Activated CD4-positive, alpha-beta T cell treated with anti-CD3 and anti-CD28 coated beads, Interleukin-2, amount 50 U/mL, for 48 hours (primary cell): Measurements from ENCODE around the gene HLA-DPA1.
"Not testable (repeated sequence)": the region's sequence is repeated elsewhere in the genome, so short reads cannot be mapped to it uniquely, and the experiment has no call there.

Source experiments
- DNase-seq, 2 experiments: peaks; one replicate each; pipeline ENCODE4 v3.0.0-alpha.2; 2020

The HLA-DPA1 gene

DNA sequence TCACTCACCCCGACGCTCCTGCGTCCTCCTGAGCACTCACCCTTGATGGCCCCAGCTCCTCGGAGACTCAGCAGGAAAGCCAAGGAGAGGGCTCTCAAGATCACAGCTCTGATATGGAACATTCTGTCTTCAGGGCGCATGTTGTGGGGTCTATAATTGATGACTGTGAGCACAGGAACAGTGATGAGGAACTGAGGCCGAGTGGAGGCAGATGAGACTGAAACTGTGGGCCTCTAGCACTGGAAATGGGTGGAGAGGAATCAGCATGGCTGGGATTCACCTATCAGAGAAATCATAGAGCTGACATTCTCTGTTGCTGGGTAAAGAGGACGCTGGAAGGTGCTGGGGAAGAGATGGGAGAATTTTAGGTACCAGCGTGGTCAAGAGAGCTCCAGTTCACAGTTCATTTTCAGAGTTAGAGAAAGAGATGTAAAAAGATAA lies at the start of gene HLA-DPA1:
HLA-DPA1 (minus strand) TSS at position 219 of the 441 bp plus-strand sequence.
- DNase-seq, result peak; percentile 33 to 47

- DNase-seq, result no peak
These were observed 49.7 kb upstream of the HLA-DPA1 start for GRCh38 chr6:33123181-33123580.

GRCh38 chr6:33120001-33120400 lies 46.6 kb upstream of the HLA-DPA1 start:
- DNase-seq, result no peak

DNA sequence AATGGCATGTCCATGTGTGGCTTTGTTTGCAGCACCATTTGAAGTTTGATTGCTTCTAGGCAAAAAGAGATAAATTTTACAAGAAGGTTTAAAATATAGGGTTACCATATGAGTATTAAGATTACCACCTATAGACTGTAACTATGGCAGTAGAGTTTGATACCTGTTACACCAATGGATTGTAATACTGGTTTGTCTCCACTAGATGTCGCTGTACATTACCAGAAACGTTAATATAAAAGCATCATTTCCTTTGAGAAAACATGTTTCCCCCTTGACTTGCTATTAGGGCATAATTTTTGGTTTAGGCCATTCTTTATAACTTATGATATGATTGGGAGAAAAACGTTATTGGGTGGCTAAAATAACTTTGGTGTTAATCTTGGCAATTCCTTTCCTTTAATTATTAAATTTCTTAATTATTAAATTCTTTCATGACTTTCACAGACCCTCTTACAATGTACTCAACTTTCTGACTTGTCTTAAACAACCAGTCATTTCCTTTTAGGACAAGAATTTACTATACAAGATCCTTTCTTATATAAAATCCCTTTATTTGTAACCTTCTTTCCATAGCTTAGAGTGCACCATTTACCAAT lies 45.2 kb upstream of the HLA-DPA1 start:
- DNase-seq, result no peak

DNA sequence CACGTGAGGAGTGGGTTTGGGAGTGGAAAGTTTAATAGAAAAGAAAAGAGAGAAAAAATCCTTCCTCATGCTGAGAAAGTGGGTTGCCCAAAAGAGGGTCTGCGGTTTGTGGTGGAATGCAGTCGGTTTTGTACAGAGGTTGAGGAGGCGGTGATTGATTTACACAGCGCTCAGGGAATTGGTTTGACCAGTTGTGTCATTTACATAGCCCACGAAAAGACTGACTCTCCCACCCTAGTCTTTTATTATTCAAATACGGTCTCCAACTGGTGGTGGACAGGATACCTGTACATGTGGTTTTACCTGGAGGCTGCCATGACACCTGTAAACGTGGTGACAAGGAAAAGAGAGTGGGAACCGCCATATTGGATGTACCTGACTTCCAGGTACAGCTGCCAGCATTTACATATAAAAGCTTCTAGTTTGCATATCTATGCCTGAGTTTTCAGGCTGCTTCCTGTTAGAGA lies 44.4 kb upstream of the HLA-DPA1 start:
- DNase-seq, result no peak

GRCh38 chr6:33116841-33117711 lies 43.6 kb upstream of the HLA-DPA1 start:
- no peak for DNase-seq

- no peak for DNase-seq
These were observed 43.0 kb upstream of the HLA-DPA1 start for GRCh38 chr6:33116417-33116816.

- no peak for DNase-seq
These were observed 41.0 kb upstream of the HLA-DPA1 start for GRCh38 chr6:33114406-33114805.

GRCh38 chr6:33113755-33114154 lies 40.3 kb upstream of the HLA-DPA1 start:
- DNase-seq, result no peak

DNA sequence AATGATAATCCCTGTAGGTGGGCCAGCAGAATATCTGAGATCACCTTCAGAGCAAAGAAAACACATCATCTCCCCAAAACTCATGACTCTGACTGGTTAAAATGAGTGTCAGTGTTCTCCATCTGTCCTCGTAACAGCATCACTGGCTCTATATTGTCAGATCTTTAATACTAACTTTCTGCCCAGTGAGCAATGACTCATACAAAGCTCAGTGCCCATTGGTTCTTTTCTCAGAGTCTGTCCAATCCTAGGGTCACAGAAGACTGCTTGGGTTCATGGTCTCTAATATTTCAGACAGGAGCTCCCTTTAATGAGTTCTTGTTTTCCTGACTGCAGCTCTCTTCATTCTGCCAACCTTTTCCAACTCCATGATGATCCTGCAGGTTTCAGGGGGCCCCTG lies 38.7 kb upstream of the HLA-DPA1 start:
- no peak for DNase-seq

DNA sequence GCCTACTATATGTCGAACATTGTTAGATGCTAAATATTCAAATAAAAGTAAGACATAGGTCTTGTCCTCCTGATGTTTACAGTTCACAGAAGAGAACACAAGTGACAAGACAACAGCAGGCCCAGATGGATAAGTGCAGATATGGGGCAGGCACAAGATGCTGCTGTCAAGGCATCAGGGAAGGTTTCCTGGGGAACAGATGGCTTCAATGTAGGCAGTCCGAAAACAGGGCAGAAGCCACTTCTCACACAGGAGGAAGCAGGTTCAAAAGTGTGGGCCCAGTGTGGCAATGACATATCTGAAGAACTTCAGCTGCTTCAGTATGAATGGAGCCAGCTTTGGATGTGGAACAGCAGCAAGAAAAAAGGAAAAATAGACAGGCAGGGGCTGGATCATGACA lies 34.9 kb upstream of the HLA-DPA1 start:
- DNase-seq, result no peak

- no peak for DNase-seq
These were observed 34.2 kb upstream of the HLA-DPA1 start for GRCh38 chr6:33107641-33108040.

DNA sequence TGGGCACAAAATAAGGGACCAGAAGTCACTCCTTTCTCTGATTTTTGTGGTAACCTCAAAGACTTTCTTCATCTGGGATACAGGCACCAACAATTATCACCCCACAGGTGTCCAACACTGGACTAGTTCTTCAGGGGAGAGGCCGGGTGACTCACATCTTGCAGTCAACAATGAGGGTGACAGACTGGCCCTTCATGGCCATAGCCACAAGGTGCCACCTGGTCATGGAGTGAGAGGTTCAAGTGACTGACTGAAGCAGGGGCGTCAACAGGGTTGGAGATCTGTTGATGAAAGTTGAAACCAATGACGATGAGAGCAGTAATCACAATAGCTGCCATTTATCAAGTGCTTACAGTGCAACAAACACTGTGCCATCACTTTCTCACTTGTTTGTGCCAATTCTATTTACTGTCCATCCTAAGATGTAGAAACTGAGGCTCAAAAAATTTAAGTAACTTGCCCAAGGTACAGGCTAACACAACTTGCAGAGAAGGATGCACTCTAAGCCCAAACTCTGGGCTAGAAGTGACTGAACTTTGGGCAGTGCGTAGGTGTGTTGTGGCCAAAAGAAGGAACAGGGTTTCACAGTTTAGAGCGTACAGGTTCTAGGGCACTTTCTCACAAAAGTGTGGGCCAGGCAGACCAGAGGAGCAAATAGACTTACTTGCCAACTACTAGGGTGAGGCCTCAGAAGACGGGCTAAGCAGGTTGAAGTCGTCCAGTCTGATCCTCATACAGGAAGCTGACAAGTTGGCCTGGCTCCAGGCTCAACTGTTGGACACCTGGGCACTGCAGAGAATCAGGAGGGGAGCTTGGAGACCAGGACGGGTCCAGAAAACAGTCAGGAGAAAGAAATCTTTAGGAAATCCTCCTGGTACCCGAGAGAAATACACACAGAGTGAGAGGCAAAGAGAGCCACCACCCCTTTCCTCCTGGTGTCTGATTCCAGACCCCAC lies 32.7 kb upstream of the HLA-DPA1 start:
- DNase-seq, result no peak

GRCh38 chr6:33105386-33105785 lies 31.9 kb upstream of the HLA-DPA1 start:
- DNase-seq, result no peak

DNA sequence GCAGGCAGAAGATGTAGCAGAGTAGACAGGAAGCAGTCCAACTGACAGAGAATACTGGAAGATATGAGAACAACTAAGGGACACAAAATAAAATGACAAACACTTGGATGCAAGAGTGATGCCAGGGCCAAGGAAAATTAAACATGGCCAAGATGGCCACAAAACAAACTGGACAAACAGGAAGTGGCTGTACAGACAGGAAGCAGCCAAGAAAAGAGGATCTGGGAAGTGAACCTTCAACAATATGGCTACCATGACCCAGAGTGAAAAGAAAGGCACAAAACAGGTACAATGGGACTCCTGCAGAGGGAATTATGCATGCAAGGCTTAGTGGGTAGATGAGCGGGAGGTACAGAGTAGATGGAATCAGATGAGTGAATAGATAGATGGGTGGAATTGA lies 31.4 kb upstream of the HLA-DPA1 start:
- no peak for DNase-seq

GRCh38 chr6:33103776-33104175 lies 30.3 kb upstream of the HLA-DPA1 start:
- no peak for DNase-seq

GRCh38 chr6:33101121-33101737 lies 27.8 kb upstream of the HLA-DPA1 start:
- DNase-seq, result not testable (repeated sequence)

DNA sequence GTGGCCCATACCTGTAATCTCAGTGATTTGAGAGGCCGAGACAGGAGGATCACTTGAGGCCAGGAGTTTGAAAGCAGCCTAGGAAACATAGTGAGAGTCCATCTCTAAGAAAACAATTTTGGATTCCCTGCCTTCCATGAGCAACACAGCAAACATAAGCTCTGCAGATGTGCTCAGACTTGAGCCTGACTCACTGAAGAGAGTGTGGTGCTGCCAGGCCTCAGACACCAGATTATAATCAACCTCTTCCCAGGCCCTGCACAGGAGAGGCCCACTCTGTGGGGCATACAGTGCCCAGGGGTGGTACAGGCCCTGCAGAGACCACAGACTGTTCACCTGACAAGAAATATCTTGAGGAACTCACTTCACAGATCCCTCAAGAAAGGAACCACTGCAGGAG lies 22.2 kb upstream of the HLA-DPA1 start:
- no peak for DNase-seq

DNA sequence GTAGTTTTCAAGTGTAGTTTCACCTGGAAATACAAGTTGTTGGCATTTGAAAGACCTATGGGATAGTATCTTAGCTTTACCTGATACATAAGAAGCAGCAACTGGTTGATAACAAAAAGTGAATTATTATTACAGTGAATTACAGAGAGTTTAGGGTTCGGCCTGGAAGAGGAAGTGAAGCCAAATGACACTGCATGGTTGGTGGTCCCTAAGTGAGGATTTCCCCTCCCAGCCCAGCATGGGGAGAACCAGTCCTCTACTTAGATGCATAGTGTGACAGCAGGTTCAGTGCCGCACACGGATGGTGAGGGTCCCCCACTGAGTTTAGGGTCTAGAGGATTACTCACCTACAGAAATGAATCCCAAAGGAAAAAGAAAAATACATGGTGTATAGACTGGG lies 20.4 kb upstream of the HLA-DPA1 start:
- DNase-seq, result no peak

DNA sequence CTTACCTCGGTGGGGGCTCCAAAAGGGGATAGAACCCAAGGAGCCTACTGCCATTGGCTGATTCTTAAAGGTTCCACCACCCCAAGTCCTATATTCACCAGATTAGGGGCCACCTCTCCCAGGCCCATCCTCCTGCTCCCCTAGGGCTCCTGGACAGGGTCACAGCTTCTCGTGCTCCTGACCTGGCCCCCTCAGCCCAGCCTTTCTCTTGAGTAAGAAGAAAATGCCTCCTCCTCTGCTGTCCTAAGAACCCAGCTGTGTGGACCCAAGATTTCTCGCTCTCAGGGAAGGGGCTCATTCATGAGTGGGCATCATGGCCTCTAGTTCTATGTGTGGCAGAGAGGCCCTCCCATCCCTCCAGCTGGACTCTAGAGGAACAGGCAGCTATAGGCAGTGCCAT lies 18.9 kb upstream of the HLA-DPA1 start:
- no peak for DNase-seq

DNA sequence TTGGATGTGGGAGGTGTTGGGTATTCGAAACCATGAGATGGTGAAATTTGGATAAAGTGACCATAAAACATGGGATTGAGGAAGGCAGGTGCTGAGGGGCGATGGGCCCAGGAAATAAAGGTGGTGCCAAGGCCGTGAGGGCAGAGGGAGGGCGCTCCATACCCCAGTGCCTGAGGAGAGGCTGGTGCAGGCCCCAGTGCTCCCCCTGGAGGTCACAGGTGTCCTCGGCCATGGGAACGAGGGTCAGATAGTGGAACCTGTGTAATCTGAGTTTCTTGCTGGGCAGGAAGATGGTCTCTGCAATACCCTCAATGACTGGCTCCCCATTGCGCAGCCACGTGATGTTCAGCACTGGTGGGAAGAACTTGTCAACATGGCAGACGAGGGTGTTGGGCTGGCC lies 18.5 kb upstream of the HLA-DPA1 start:
- DNase-seq, result peak; percentile 73 to 76

DNA sequence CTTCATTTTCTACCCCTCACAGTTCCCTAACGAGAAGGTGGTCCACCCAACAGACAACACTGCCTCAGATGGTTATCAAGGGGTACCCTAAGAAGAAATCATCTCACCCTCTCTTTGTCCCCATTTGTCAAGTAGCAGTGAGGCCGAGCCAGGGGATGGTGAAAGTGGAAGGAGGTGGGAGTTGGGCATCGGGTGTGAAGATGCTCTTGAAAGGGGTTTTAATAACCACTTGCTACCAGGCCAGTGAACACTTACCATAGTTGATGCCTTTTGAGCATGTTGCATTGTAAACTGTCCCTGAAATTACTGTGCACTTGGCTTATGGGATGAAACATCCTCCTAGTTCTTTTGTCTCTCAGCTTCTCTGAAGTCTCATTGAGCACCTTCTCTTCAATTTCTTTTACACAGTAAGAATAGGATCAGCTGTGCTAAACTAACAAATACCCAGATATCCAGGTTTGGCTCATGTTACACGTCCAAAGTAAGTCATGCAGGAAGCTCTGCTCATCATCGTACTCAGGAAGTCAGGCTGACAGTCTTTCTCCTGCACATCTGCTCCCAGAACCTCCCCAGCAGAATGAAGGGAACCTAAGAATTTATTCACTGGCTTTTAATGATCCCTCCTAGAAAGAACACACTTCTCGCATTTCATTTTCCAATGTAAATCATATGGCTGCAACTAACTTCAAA lies 15.6 kb upstream of the HLA-DPA1 start:
- DNase-seq, result no peak
